RPMI7951 (cell line): ENCODE measurements around the gene UBE2Q1. TPM values are rescaled to one million over a fixed set of nuclear protein-coding genes. Genes with fewer than 3 reads are reported as not detected.

ENCODE experiments used
- DNase-seq: peaks from one replicate; pipeline ENCODE4 v3.0.0-alpha.2; 2012; ENCODE audit warnings: low read depth
- total RNA-seq: library from RNA; depleted of rRNA; stranded (reverse); fragments of >200 nt; shearing (Covaris generic); gene quantifications from 2 replicates; pipeline ENCODE4 v1.2.3, GENCODE V29; 2014; rRNA removed

Gene UBE2Q1
- total RNA-seq, 1 experiment from 2014 or later = 24.2 TPM

- DNase-seq = no peak
Observed at GRCh38 chr1:154502744-154503115, 55.7 kb downstream of the UBE2Q1 start.

- DNase-seq = no peak
Observed at GRCh38 chr1:154502066-154502743, 56.3 kb downstream of the UBE2Q1 start, which contains the start of the genes SHE and TDRD10. Gene SHE, minus strand, starts transcription at chr1:154502412. Its CDS starts 386 bp downstream, at chr1:154502026. Gene TDRD10, plus strand, starts transcription at chr1:154502219. Its CDS starts 4,685 bp downstream, at chr1:154506904.

GRCh38 chr1:154501423-154502065 lies 56.9 kb downstream of the UBE2Q1 start:
- no peak for DNase-seq

- no peak for DNase-seq
Observed at GRCh38 chr1:154500533-154500932, 57.9 kb downstream of the UBE2Q1 start.

- DNase-seq = no peak
Observed at GRCh38 chr1:154499446-154499845, 59.0 kb downstream of the UBE2Q1 start.

Other genes with a start within 250 kb of the UBE2Q1 start
- gene AQP10, start 237.6 kb downstream of the UBE2Q1 start, total RNA-seq = not detected in 2 replicates
- 21.1 and 26.5 TPM in 2 replicates for gene ATP8B2, start 233.1 kb downstream of the UBE2Q1 start, total RNA-seq
- 0.24 and 0.29 TPM in 2 replicates for gene IL6R, start 153.3 kb downstream of the UBE2Q1 start, total RNA-seq
- gene TDRD10, start 56.4 kb downstream of the UBE2Q1 start, total RNA-seq = not detected in 2 replicates
- gene SHE, start 56.2 kb downstream of the UBE2Q1 start, total RNA-seq = not detected in 2 replicates
- 0.10 TPM in 1 of 2 replicates, not detected in the other for gene CHRNB2, start 9.1 kb upstream of the UBE2Q1 start, total RNA-seq
- 59.1 and 62.2 TPM in 2 replicates for gene ADAR, start 49.5 kb upstream of the UBE2Q1 start, total RNA-seq